GM12892 (cell line): Measurements from ENCODE around the gene RNF26.

Source experiments
- POLR2A ChIP-seq: IDR thresholded peaks from 2 replicates; pipeline ENCODE4 v1.6.1; 2011; ENCODE audit warnings: low read depth, low read length, control low read depth
- POLR2AphosphoS5 ChIP-seq: IDR thresholded peaks from 2 replicates; pipeline ENCODE4 v1.6.1; 2011; ENCODE audit warnings: low read depth, low read length, control low read depth

DNA sequence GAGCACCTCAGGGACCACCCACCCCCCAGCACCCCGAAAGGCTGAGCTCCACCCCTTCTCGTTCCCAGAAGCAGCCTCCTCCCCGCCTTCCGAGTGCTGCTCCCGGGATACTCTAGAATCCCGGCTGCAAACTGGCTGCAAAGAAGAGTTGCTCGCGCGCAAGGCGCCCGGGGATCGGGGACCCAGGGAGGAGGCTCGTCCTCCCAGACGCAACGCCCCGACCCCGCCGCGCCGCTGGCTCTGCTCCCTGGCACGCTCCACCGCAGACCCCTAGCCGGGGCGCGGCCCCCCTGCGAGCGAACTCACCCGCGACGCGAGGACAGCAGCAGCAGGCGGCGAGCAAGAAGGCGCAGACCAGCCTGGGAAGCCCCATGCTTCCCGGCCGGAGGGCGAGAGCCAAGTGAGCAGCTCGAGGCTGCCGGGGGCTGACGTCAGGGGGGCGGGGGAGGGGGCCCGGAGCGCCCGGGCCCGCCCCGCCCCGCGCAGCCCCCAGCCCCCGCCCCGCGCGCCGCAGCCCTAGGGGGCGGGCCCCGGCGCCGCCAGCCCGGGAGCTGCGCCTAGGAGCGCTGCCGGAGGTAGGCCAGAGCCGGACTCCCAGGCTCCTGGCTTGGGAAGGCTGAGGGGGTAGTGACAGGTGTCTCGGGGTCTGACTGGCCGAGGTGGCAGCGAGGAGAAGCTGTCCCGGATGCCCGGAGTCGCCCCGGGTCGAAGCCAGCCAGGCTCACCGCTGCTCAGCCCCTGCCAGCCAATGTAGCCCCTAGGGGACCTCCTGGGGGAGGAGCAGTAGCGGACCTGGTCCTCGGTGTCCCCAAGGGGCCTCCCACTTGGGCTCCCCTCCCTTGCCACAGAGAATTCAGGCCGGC, 17.4 kb upstream of the RNF26 start, which contains the start of gene MCAM:
- TF ChIP-seq POLR2A (no peak), POLR2AphosphoS5 (no peak)
